ENCODE results near the gene CUL9.

- TF ChIP-seq GATA2 (IDR thresholded peaks at IDR 0.05; ENCODE audit: low read depth, low read length) (no peak), GATA3 (IDR thresholded peaks at IDR 0.05; ENCODE audit: low read depth, low read length) (no peak)
Observed at GRCh38 chr6:43217351-43217750, 35.4 kb downstream of the CUL9 start.
